AG04450 (cell line): ENCODE results near the gene IMMP2L. TPM values are rescaled to one million over a fixed set of nuclear protein-coding genes. Genes with fewer than 3 reads are reported as not detected.

Experiments
- CTCF ChIA-PET: fragments of 300-600, 350-600 bp; formaldehyde crosslinking; extraction: SDS; loops from one replicate; lab custom pipeline; 2022; ENCODE audit warnings: antibody characterized with exemption, inconsistent platforms; lab: Charles Lee
- POLR2A ChIA-PET: fragments of 350-600 bp; formaldehyde crosslinking; extraction: SDS; loops from one replicate; lab custom pipeline; 2021; ENCODE audit warnings: antibody characterized with exemption, inconsistent platforms; lab: Yijun Ruan, JAX
- DNase-seq: peaks from one replicate; pipeline ENCODE4 v3.0.0-alpha.2; 2011; ENCODE audit warnings: low read depth, low spot score
- H3K27ac ChIP-seq: one replicate; pipeline ENCODE4 v1.5.1; 2012; ENCODE audit warnings: low read depth, low read length, control low read depth
- H3K27me3 ChIP-seq: one replicate; pipeline ENCODE4 v1.6.0; 2012; ENCODE audit warnings: low read length; ENCODE audit not compliant: control insufficient read depth, insufficient read depth
- H3K4me3 ChIP-seq: 2 replicates; pipeline ENCODE4 v1.5.1; 2011; ENCODE audit warnings: mild to moderate bottlenecking, low read depth, low read length, control low read depth
- H3K9me3 ChIP-seq: 2 replicates; pipeline ENCODE4 v1.5.1; 2012; ENCODE audit warnings: low read length; ENCODE audit not compliant: control insufficient read depth, insufficient read depth
- CTCF ChIP-seq: IDR thresholded peaks from 2 replicates; pipeline ENCODE4 v1.5.1; 2011; ENCODE audit warnings: low read depth, low read length, control low read depth, inconsistent platforms
- polyA plus RNA-seq: library from polyadenylated mRNA; depleted of rRNA; stranded (reverse); fragments of >200 nt; gene quantifications from 2 replicates; pipeline ENCODE4 v1.2.3, GENCODE V29; 2011

The IMMP2L gene
- polyA plus RNA-seq, 1 experiment, result 8.0 TPM

GRCh38 chr7:111138193-111138569 is 424.1 kb downstream of the IMMP2L start:
- no peak for DNase-seq
- no peaks in the 10 kb centered on the region for H3K27me3 ChIP-seq
- no peak overlapping the region for H3K27ac ChIP-seq
- no peak overlapping the region for H3K4me3 ChIP-seq
- CTCF ChIA-PET, result no interaction called here
- H3K9me3 ChIP-seq, result no peaks in the 10 kb centered on the region
- TF ChIP-seq CTCF, result no peak
- POLR2A ChIA-PET, result no interaction called here

DNA sequence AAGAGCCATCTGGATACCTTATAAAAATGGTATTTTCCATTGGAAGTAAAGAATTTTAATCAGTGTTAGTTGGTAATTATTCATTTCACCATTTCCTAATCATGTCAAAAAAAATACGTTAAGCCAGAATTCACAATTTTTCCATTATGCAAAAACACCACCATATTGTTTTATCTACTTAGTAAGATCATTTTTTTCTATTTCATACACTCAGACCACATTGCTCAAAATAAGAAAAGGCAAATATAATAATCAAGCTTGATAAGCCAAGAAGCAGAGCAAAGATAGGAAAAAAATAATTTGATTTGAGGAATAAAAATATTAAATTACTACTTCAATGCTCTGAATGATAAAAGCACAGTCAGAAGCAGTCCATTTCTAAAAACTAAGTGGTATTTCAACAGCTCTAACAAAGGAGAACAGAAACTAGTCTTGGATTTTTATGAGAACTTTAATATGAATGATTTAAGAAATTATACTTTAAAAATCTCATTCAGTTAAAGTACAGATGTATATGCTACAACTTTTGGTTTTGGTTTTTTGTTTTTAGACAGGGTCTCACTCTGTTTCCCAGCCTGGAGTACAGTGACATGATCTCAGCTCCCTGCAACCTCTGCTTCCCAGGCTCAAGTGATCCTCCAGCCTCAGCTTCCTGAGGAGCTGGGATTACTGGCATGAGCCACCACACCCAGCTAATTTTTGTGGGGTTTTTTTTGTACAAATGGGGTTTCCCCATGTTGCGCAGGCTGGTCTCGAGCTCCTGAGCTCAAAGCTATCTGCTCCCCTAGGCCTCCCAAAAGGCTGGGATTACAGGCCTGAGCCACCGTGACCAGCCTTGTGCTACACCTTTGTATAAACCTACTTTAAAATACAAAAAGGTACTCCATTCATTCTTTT is 424.7 kb downstream of the IMMP2L start:
- CTCF ChIA-PET, result no interaction called here
- no peak for TF ChIP-seq CTCF

DNA sequence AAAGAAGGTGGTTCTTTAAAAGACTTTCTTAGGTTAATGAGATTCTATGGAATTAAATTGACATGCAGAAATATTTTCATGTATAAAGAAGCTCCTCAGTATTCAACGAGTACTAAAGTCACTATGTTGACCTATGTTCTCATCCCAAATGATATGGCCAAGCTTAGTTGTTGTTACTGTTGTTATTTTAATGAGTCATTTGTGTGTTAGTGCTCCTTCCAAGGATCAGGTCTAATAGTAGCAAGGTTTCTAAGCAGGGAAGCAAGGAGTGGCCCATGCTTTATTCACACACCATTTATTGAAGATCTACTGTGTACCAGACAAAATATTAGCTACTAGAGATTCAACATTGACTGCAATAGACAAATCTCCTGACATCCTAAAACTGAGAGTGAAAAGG is 429.5 kb downstream of the IMMP2L start:
- DNase-seq, result no peak
- Histone ChIP-seq H3K9me3 (no peaks in the 10 kb centered on the region), H3K27ac (no peak overlapping the region), H3K27me3 (no peaks in the 10 kb centered on the region), H3K4me3 (no peak overlapping the region)
- ChIA-PET POLR2A (no interaction called here), CTCF (no interaction called here)
- no peak for TF ChIP-seq CTCF

More for the DNA sequence above, 424.7 kb downstream of the IMMP2L start:
- POLR2A ChIA-PET, result no interaction called here
- no peak overlapping the region for H3K27ac ChIP-seq
- no peak overlapping the region for H3K4me3 ChIP-seq
- H3K9me3 ChIP-seq, result no peaks in the 10 kb centered on the region
- DNase-seq, result no peak
- no peaks in the 10 kb centered on the region for H3K27me3 ChIP-seq

GRCh38 chr7:111129435-111129834 is 432.9 kb downstream of the IMMP2L start:
- no peak overlapping the region for H3K4me3 ChIP-seq
- ChIA-PET POLR2A (no interaction called here), CTCF (no interaction called here)
- no peaks in the 10 kb centered on the region for H3K27me3 ChIP-seq
- no peak for DNase-seq
- no peak for TF ChIP-seq CTCF
- no peak overlapping the region for H3K27ac ChIP-seq
- no peaks in the 10 kb centered on the region for H3K9me3 ChIP-seq

- TF ChIP-seq CTCF, result no peak
Measured at GRCh38 chr7:111126987-111127386, 435.3 kb downstream of the IMMP2L start.

More at GRCh38 chr7:111126987-111127386, 435.3 kb downstream of the IMMP2L start:
- Histone ChIP-seq H3K4me3 (no peak overlapping the region), H3K27me3 (no peaks in the 10 kb centered on the region), H3K9me3 (no peaks in the 10 kb centered on the region), H3K27ac (no peak overlapping the region)
- CTCF ChIA-PET, result no interaction called here
- POLR2A ChIA-PET, result no interaction called here
- no peak for DNase-seq
